Measurements from ENCODE around the gene MGP. TPM values are rescaled to one million over a fixed set of nuclear protein-coding genes. Genes with fewer than 3 reads are reported as not detected.

The MGP gene
- polyA plus RNA-seq, 1 experiment: 4.0 TPM

GRCh38 chr12:14930299-14930698 is 44.6 kb upstream of the MGP start:
- H3K4me3 ChIP-seq (ENCODE audit: low read depth, low read length): no peak overlapping the region
- no peak for DNase-seq (ENCODE audit: low read depth, low spot score)
- no peaks in the 10 kb centered on the region for H3K27me3 ChIP-seq (ENCODE audit: control insufficient read depth, insufficient read depth, low read length)
- CTCF ChIA-PET: interaction anchor here (1.4 kb wide), 1 partner anchor 40 kb away, joined by 3 read pairs; no protein-coding TSS in a partner anchor
- POLR2A ChIA-PET: no interaction called here
- TF ChIP-seq CTCF (IDR thresholded peaks at IDR 0.05; ENCODE audit: low read depth, low read length): no peak
- no peaks in the 10 kb centered on the region for H3K9me3 ChIP-seq (ENCODE audit: control insufficient read depth, insufficient read depth, low read length)
- H3K27ac ChIP-seq (ENCODE audit: low read depth, low read length): no peak overlapping the region

GRCh38 chr12:14928931-14929330 is 43.3 kb upstream of the MGP start:
- DNase-seq (ENCODE audit: low read depth, low spot score): no peak
- Histone ChIP-seq H3K27ac (ENCODE audit: low read depth, low read length) (no peak overlapping the region), H3K9me3 (ENCODE audit: control insufficient read depth, insufficient read depth, low read length) (no peaks in the 10 kb centered on the region), H3K4me3 (ENCODE audit: low read depth, low read length) (no peak overlapping the region), H3K27me3 (ENCODE audit: control insufficient read depth, insufficient read depth, low read length) (no peaks in the 10 kb centered on the region)
- no peak for TF ChIP-seq CTCF (IDR thresholded peaks at IDR 0.05; ENCODE audit: low read depth, low read length)
- ChIA-PET POLR2A (no interaction called here), CTCF (interaction anchor here (0.7 kb wide), 1 partner anchor 38 kb away, joined by 4 read pairs; no protein-coding TSS in a partner anchor)

GRCh38 chr12:14927267-14927666 is 41.6 kb upstream of the MGP start:
- Histone ChIP-seq H3K9me3 (ENCODE audit: control insufficient read depth, insufficient read depth, low read length) (no peaks in the 10 kb centered on the region), H3K27me3 (ENCODE audit: control insufficient read depth, insufficient read depth, low read length) (no peaks in the 10 kb centered on the region), H3K27ac (ENCODE audit: low read depth, low read length) (no peak overlapping the region), H3K4me3 (ENCODE audit: low read depth, low read length) (no peak overlapping the region)
- CTCF ChIA-PET: no interaction called here
- no peak for TF ChIP-seq CTCF (IDR thresholded peaks at IDR 0.05; ENCODE audit: low read depth, low read length)
- DNase-seq (ENCODE audit: low read depth, low spot score): no peak
- POLR2A ChIA-PET: no interaction called here

GRCh38 chr12:14924541-14924940 is 38.9 kb upstream of the MGP start:
- Histone ChIP-seq H3K4me3 (ENCODE audit: low read depth, low read length) (no peak overlapping the region), H3K27me3 (ENCODE audit: control insufficient read depth, insufficient read depth, low read length) (no peaks in the 10 kb centered on the region), H3K27ac (ENCODE audit: low read depth, low read length) (no peak overlapping the region), H3K9me3 (ENCODE audit: control insufficient read depth, insufficient read depth, low read length) (no peaks in the 10 kb centered on the region)
- POLR2A ChIA-PET: no interaction called here
- no peak for TF ChIP-seq CTCF (IDR thresholded peaks at IDR 0.05; ENCODE audit: low read depth, low read length)
- DNase-seq (ENCODE audit: low read depth, low spot score): no peak
- CTCF ChIA-PET: no interaction called here

GRCh38 chr12:14923944-14924343 is 38.3 kb upstream of the MGP start:
- no peak overlapping the region for H3K4me3 ChIP-seq (ENCODE audit: low read depth, low read length)
- TF ChIP-seq CTCF (IDR thresholded peaks at IDR 0.05; ENCODE audit: low read depth, low read length): no peak
- POLR2A ChIA-PET: no interaction called here
- DNase-seq (ENCODE audit: low read depth, low spot score): no peak
- no peaks in the 10 kb centered on the region for H3K27me3 ChIP-seq (ENCODE audit: control insufficient read depth, insufficient read depth, low read length)
- H3K9me3 ChIP-seq (ENCODE audit: control insufficient read depth, insufficient read depth, low read length): no peaks in the 10 kb centered on the region
- no peak overlapping the region for H3K27ac ChIP-seq (ENCODE audit: low read depth, low read length)
- CTCF ChIA-PET: no interaction called here
